WERI-Rb-1 (cell line): ENCODE results near the gene APBA2.

Experiments used
- DNase-seq: peaks from one replicate; pipeline ENCODE4 v3.0.0-alpha.2; 2020
- H3K27ac ChIP-seq: fragments of 250-450 bp; sonication (Bioruptor Pico); 2 replicates; pipeline ENCODE4 v1.5.1; 2020; ENCODE audit warnings: mild to moderate bottlenecking, moderate library complexity
- H3K27me3 ChIP-seq: fragments of 250-450 bp; sonication (Bioruptor Pico); 2 replicates; pipeline ENCODE4 v1.5.1; 2021; ENCODE audit warnings: mild to moderate bottlenecking, low read depth, moderate library complexity; ENCODE audit not compliant: insufficient read depth, severe bottlenecking
- H3K36me3 ChIP-seq: fragments of 250-450 bp; sonication (Bioruptor Pico); 2 replicates; pipeline ENCODE4 v1.5.1; 2020; ENCODE audit warnings: mild to moderate bottlenecking, moderate library complexity
- H3K4me3 ChIP-seq: 2 replicates; pipeline ENCODE4 v1.5.1; 2011; ENCODE audit warnings: low read depth, mild to moderate bottlenecking, control low read depth, low read length
- H3K9me3 ChIP-seq: fragments of 250-450 bp; sonication (Bioruptor Pico); 2 replicates; pipeline ENCODE4 v1.5.1; 2021; ENCODE audit warnings: mild to moderate bottlenecking, moderate library complexity; ENCODE audit not compliant: severe bottlenecking
- CTCF ChIP-seq: IDR thresholded peaks from 2 replicates; pipeline ENCODE4 v1.5.1; 2011; ENCODE audit warnings: low read depth, mild to moderate bottlenecking, control low read depth, inconsistent platforms, low read length

APBA2 gene

GRCh38 chr15:28890711-28891495 is 5.1 kb downstream of the APBA2 start:
- Histone ChIP-seq H3K27ac (no peak overlapping the region), H3K9me3 (no peaks in the 10 kb centered on the region), H3K27me3 (no peaks in the 10 kb centered on the region), H3K36me3 (no peaks in the 10 kb centered on the region), H3K4me3 (no peak overlapping the region)
- no peak for DNase-seq
- TF ChIP-seq CTCF, result no peak

GRCh38 chr15:28891588-28891987 is 5.8 kb downstream of the APBA2 start:
- Histone ChIP-seq H3K27me3 (no peaks in the 10 kb centered on the region), H3K27ac (no peak overlapping the region), H3K4me3 (no peak overlapping the region), H3K36me3 (no peaks in the 10 kb centered on the region), H3K9me3 (no peaks in the 10 kb centered on the region)
- no peak for DNase-seq
- TF ChIP-seq CTCF, result no peak

GRCh38 chr15:28892789-28893610 is 7.2 kb downstream of the APBA2 start:
- TF ChIP-seq CTCF, result no peak
- DNase-seq, result no peak
- Histone ChIP-seq H3K4me3 (no peak overlapping the region), H3K27ac (no peak overlapping the region), H3K27me3 (no peaks in the 10 kb centered on the region), H3K9me3 (no peaks in the 10 kb centered on the region), H3K36me3 (no peaks in the 10 kb centered on the region)

- Histone ChIP-seq H3K9me3 (no peaks in the 10 kb centered on the region), H3K36me3 (no peaks in the 10 kb centered on the region), H3K27me3 (no peaks in the 10 kb centered on the region), H3K4me3 (no peak overlapping the region), H3K27ac (no peak overlapping the region)
- no peak for TF ChIP-seq CTCF
- no peak for DNase-seq
Observed at GRCh38 chr15:28894631-28895030, 8.9 kb downstream of the APBA2 start.

- Histone ChIP-seq H3K27me3 (no peaks in the 10 kb centered on the region), H3K27ac (no peak overlapping the region), H3K36me3 (no peaks in the 10 kb centered on the region), H3K4me3 (no peak overlapping the region), H3K9me3 (no peaks in the 10 kb centered on the region)
- no peak for DNase-seq
- no peak for TF ChIP-seq CTCF
Observed at GRCh38 chr15:28895146-28895545, 9.4 kb downstream of the APBA2 start.
